PFSK-1 (cell line): Measurements from ENCODE around the gene TTC28.

Source experiments
- FOXP2 ChIP-seq: optimal IDR thresholded peaks from 2 replicates; pipeline ENCODE3; 2011; ENCODE audit warnings: borderline replicate concordance, control low read depth, inconsistent platforms; ENCODE audit not compliant: insufficient read depth; ENCODE audit errors: extremely low read length, extremely low read depth
- POLR2AphosphoS5 ChIP-seq: IDR thresholded peaks from 2 replicates; pipeline ENCODE4 v1.6.1; 2012; ENCODE audit warnings: low read depth, mild to moderate bottlenecking, control low read depth, low read length, moderate library complexity
- SIN3A ChIP-seq: IDR thresholded peaks from 2 replicates; pipeline ENCODE4 v1.6.1; 2012; ENCODE audit warnings: mild to moderate bottlenecking, low read length, moderate library complexity, borderline replicate concordance; ENCODE audit not compliant: insufficient read depth
- TAF1 ChIP-seq: IDR thresholded peaks from 2 replicates; pipeline ENCODE4 v1.6.1; 2012; ENCODE audit warnings: low read length, control low read depth, borderline replicate concordance; ENCODE audit not compliant: insufficient read depth
- TF ChIP-seq, protein P1 (sequence below), 2 experiments: IDR thresholded peaks; 2 replicates each; pipeline versions ENCODE4 v1.6.1 to v1.8.0; 2011 to 2012; ENCODE audit warnings: low read depth in 2 of 2, low read length in 2 of 2, control low read depth in 1 of 2, inconsistent platforms in 1 of 2, mild to moderate bottlenecking in 1 of 2, moderate library complexity in 1 of 2; ENCODE audit not compliant: insufficient read depth in 1 of 2

DNA sequence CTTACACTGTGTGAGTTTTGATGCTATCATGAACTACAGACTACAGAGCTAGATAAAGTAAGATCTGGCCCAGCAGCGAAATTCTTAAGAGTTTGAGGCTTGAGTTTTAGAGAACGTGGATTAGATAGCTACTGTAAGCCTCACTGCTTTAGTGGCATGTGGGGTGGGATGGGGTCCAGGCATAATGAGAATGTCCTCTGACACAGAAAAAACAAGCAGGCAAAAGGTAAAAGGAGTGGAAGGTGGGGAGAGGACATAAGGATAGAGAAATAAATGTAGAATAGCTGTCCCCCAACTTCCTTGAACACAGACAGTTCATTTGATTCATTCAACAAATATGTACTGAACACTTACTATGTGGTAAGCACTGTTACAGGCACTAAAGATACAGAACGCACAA lies 436.1 kb downstream of the TTC28 start:
- TF ChIP-seq POLR2AphosphoS5 (no peak), TAF1 (no peak), SIN3A (no peak), FOXP2 (no peak)
- TF ChIP-seq, protein P1, sequence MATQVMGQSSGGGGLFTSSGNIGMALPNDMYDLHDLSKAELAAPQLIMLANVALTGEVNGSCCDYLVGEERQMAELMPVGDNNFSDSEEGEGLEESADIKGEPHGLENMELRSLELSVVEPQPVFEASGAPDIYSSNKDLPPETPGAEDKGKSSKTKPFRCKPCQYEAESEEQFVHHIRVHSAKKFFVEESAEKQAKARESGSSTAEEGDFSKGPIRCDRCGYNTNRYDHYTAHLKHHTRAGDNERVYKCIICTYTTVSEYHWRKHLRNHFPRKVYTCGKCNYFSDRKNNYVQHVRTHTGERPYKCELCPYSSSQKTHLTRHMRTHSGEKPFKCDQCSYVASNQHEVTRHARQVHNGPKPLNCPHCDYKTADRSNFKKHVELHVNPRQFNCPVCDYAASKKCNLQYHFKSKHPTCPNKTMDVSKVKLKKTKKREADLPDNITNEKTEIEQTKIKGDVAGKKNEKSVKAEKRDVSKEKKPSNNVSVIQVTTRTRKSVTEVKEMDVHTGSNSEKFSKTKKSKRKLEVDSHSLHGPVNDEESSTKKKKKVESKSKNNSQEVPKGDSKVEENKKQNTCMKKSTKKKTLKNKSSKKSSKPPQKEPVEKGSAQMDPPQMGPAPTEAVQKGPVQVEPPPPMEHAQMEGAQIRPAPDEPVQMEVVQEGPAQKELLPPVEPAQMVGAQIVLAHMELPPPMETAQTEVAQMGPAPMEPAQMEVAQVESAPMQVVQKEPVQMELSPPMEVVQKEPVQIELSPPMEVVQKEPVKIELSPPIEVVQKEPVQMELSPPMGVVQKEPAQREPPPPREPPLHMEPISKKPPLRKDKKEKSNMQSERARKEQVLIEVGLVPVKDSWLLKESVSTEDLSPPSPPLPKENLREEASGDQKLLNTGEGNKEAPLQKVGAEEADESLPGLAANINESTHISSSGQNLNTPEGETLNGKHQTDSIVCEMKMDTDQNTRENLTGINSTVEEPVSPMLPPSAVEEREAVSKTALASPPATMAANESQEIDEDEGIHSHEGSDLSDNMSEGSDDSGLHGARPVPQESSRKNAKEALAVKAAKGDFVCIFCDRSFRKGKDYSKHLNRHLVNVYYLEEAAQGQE (IDR thresholded peaks at IDR 0.05; ENCODE audit: insufficient read depth in 1 of 2, low read depth in 2 of 2, low read length in 2 of 2) = no peak
